ENCODE measurements around the gene ZNHIT3.

DNA sequence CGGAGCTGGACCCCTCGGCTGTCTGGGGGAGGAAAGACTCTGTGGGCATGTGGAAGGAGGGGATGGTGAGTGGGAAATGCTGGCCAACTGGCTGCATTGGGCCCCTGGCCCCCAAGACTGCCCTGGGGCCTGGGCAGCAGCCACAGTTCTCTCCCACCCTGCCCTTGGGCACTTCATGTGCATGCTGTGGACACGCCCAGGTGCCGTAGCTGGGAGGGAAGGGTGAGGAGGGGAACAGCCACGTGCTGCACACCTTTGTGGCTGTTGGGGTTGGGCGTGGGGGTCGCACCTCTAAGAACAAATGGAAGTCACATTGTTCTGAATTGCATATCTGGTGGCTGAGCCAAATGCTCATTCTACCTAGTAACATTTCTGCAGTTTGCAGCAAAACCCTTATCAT, 11.9 kb upstream of the ZNHIT3 start:
- TF ChIP-seq, protein P1, sequence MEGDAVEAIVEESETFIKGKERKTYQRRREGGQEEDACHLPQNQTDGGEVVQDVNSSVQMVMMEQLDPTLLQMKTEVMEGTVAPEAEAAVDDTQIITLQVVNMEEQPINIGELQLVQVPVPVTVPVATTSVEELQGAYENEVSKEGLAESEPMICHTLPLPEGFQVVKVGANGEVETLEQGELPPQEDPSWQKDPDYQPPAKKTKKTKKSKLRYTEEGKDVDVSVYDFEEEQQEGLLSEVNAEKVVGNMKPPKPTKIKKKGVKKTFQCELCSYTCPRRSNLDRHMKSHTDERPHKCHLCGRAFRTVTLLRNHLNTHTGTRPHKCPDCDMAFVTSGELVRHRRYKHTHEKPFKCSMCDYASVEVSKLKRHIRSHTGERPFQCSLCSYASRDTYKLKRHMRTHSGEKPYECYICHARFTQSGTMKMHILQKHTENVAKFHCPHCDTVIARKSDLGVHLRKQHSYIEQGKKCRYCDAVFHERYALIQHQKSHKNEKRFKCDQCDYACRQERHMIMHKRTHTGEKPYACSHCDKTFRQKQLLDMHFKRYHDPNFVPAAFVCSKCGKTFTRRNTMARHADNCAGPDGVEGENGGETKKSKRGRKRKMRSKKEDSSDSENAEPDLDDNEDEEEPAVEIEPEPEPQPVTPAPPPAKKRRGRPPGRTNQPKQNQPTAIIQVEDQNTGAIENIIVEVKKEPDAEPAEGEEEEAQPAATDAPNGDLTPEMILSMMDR (IDR thresholded peaks at IDR 0.05 in 2 of 3, conservative IDR thresholded peaks at IDR 0.05 in 1 of 3; ENCODE audit: control insufficient read depth in 2 of 3, extremely low read depth in 1 of 3, insufficient read depth in 1 of 3, low read depth in 3 of 3, low read length in 3 of 3) = no peak
- TF ChIP-seq MXI1 (IDR thresholded peaks at IDR 0.05; ENCODE audit: low read depth, low read length) = no peak
- TF ChIP-seq CBFB (IDR thresholded peaks at IDR 0.05; ENCODE audit: low read depth) = no peak
- no peak for TF ChIP-seq POLR2AphosphoS5 (IDR thresholded peaks at IDR 0.05; ENCODE audit: low read length)
- TF ChIP-seq EZH2 (IDR thresholded peaks at IDR 0.05; ENCODE audit: borderline replicate concordance, control insufficient read depth, low read depth, low read length) = no peak
- TF ChIP-seq RAD21 (IDR thresholded peaks at IDR 0.05; ENCODE audit: insufficient read depth, low read depth, low read length) = no peak
